GM12874 (cell line): ENCODE data around the gene MGAT4C.

Source experiments
- TF ChIP-seq, protein P1 (sequence below): IDR thresholded peaks from 2 replicates; pipeline ENCODE4 v1.5.1; 2011; ENCODE audit warnings: low read depth, mild to moderate bottlenecking, control low read depth, low read length, moderate library complexity; ENCODE audit not compliant: insufficient read depth

The MGAT4C gene

DNA sequence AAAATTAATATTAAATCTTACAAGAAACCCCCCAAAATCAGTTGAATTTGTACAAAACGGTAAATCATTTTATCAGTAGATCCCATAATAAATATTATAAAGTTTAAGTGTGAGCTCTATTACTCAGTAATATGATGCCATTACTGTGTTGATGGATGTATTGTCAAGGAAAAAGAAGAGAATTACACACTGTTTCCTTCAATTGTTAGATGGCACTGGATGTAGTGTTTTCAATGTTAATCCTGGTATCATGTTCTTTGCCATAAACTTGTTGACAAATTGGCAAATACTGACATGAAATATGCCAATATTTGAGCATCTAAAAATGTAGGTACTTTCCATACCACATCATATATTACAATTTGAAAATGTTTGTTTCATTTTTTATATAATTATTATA, 280.5 kb downstream of the MGAT4C start:
- TF ChIP-seq, protein P1, sequence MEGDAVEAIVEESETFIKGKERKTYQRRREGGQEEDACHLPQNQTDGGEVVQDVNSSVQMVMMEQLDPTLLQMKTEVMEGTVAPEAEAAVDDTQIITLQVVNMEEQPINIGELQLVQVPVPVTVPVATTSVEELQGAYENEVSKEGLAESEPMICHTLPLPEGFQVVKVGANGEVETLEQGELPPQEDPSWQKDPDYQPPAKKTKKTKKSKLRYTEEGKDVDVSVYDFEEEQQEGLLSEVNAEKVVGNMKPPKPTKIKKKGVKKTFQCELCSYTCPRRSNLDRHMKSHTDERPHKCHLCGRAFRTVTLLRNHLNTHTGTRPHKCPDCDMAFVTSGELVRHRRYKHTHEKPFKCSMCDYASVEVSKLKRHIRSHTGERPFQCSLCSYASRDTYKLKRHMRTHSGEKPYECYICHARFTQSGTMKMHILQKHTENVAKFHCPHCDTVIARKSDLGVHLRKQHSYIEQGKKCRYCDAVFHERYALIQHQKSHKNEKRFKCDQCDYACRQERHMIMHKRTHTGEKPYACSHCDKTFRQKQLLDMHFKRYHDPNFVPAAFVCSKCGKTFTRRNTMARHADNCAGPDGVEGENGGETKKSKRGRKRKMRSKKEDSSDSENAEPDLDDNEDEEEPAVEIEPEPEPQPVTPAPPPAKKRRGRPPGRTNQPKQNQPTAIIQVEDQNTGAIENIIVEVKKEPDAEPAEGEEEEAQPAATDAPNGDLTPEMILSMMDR, result no peak

DNA sequence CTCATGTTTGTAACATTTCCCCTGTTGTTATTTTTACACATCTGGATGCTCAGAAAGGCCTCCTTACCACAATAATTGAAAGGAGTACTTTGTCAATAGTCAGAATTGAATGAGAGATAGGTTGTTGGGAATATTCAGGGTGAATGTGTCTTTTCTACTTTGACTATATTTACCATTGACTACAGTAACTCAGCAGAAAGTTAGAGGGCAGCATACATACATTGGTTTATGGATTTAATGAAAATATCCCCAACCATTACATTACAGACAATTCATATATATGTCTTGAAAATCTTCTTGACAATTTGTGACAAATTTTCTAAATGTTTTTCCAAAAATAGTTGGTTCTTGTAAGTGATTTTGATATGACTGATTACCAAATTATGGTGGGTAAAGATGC, 284.4 kb downstream of the MGAT4C start:
- TF ChIP-seq, protein P1, result no peak

DNA sequence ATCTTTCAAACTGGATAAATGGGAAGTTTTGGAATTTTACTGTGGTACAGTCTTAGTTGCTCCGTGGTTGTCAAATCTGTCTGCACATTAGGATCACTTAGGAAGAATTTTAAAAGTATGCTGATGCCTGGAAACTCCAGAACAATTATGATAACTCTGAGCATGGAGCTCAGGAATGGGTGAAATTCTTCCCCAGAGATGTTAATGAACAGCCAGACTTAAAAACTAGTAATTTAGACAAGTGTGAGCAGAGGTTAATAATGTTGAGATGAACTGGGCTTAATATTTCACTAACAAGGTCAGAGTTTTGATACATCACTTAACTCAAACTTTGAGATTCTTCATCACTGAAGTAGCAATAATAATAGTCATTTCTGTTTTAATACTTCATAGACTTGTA, 287.6 kb downstream of the MGAT4C start:
- TF ChIP-seq, protein P1, result no peak

DNA sequence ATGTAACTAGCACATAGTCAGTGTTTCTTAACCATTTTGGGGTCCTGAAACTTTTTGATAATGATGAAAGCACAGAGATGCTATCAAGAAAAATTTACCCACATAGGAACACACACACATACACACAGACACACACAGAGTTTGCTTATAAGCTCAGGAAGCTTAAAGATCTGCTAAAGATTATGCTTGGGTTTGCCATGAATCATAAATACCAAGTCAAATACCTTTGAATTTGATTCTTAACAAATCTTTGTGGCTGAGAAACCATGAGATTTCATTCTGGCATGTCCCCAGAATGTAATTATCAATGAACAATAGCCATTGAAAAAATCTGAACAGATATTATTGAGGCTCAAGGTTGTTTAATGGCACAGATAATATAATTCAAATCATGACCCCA, 292.9 kb downstream of the MGAT4C start:
- TF ChIP-seq, protein P1, result no peak

DNA sequence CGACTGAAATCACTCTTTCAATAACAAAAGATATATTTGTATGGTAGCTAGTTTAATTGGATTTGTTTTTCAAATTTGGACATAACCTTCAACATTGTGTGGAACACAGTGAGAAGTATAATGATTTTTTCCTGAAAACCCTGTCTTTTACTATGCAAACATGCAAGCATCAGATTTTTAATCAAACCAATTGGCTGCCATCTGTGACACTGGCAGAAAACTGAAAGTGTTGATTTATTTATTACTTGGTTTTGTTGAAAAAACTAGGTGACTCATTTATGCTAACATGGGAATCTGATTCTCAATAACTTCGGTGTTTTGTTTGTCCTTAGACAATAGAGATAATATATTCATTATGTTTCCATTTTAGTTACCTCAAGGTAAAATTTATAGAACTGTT, 300.1 kb downstream of the MGAT4C start:
- TF ChIP-seq, protein P1, result no peak

DNA sequence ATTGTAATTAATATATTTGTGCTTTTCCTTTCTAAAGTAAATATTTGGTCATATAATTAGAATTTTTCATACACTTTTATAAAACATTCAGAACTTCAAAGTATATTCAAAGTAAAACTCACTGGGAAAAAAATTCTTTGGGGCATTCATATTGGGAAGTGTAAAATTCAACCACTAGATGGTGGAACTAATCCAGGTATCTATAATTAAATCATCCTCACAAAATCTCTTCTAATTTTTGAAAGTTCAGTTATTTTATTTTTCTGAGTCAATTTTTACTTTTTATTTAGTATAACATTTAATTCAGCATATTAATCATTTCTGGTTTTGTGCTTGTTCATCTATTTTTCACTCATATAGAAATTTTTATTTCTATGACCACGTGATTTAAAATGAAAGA, 301.1 kb downstream of the MGAT4C start:
- TF ChIP-seq, protein P1, result no peak

DNA sequence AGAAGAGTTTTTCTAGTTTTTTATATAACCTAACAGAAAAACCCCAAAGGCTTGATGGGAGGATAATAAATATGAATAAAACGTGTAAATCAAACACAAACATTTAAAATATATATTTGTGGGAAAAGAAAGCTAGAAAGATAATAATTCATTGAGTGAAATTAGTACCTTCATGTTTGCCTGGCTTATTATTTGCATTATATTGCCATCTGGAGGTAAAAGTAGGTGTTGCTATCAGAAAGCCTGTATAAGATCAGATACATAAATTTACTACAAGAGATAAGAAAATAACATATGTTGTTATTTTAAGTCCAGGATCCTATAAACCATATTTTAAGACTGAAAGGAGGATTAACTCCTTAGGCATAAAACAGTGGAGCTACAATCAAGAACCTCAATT, 304.4 kb downstream of the MGAT4C start:
- TF ChIP-seq, protein P1, result no peak

DNA sequence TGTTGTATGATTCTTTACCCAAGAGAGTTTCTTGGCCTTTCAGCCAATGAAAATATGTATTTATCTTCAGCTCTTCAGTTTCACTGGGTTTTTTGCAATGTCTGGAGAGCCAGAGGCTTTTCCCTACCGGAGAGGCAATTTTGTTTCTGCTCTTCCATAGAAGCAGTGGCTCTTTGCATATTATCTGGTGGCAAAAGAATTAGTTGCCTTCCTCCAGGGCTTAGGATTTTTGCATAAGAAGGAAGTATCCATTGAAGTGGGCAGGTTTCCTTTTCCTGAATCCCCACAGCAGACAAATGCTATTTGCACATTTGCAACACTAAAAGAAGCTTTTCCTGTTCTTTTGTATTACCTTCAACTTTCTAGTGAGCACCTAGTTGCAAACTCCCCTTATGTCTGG, 306.9 kb downstream of the MGAT4C start:
- TF ChIP-seq, protein P1, result no peak
